ENCODE measurements around the gene CFAP90.

The CFAP90 gene

DNA sequence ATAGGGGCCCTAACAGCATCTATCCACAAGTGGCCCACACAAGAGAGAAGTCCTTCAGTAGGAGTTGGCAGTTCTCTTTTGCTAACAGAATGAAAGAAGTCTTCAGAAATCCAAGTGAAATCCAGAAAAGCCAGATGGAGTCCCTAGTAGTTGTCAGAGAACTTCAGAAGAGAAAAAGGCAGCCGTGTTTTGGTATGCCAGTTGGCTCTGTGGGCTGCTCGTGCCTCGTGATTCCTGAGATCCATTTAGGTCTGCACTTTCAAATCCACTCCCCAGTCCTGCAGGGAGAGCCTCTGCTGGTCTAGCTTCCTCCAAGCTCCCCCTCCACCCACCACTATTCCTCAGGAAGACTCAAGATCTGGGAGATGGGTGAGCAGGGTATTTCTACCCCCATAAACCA is 69.0 kb downstream of the CFAP90 start:
- Histone ChIP-seq H3K9ac (ENCODE audit: insufficient read length, low read depth) (no peak overlapping the region), H3K27me3 (ENCODE audit: insufficient read depth, insufficient read length) (no peaks in the 10 kb centered on the region), H3K9me3 (ENCODE audit: insufficient read depth, low read length) (no peaks in the 10 kb centered on the region), H3K4me1 (ENCODE audit: insufficient read depth, insufficient read length) (no peaks in the 10 kb centered on the region), H3K36me3 (ENCODE audit: insufficient read depth, insufficient read length, low read length) (no peaks in the 10 kb centered on the region), H3K4me3 (ENCODE audit: insufficient read length, low read depth) (no peak overlapping the region)
- DNase-seq (ENCODE audit: low read depth, low spot score), result no peak
- TF ChIP-seq ZNF274 (IDR thresholded peaks at IDR 0.05; ENCODE audit: low read depth, low read length) (no peak), SUZ12 (IDR thresholded peaks at IDR 0.05; ENCODE audit: extremely low read depth, insufficient read depth, insufficient read length) (no peak), YY1 (IDR thresholded peaks at IDR 0.05; ENCODE audit: insufficient read depth, insufficient read length) (no peak)
